SU-DHL-6 (cell line): ENCODE results near the gene ORM2.

ENCODE experiments used
- EZH2phosphoT487 ChIP-seq: fragments of 200-600 bp; sonication (generic), shearing (Covaris generic); conservative IDR thresholded peaks from 2 replicates; pipeline ENCODE4 v1.6.1; 2018; ENCODE audit warnings: mild to moderate bottlenecking, antibody characterized with exemption, low read length, moderate library complexity, mixed read lengths
- TF ChIP-seq, protein P1 (sequence below): fragments of 200-600 bp; sonication (generic); IDR thresholded peaks from one replicate; pipeline ENCODE4 v1.5.1; 2017; ENCODE audit warnings: antibody characterized with exemption, mild to moderate bottlenecking, low read length, moderate library complexity; ENCODE audit not compliant: insufficient read depth, poor library complexity, severe bottlenecking

DNA sequence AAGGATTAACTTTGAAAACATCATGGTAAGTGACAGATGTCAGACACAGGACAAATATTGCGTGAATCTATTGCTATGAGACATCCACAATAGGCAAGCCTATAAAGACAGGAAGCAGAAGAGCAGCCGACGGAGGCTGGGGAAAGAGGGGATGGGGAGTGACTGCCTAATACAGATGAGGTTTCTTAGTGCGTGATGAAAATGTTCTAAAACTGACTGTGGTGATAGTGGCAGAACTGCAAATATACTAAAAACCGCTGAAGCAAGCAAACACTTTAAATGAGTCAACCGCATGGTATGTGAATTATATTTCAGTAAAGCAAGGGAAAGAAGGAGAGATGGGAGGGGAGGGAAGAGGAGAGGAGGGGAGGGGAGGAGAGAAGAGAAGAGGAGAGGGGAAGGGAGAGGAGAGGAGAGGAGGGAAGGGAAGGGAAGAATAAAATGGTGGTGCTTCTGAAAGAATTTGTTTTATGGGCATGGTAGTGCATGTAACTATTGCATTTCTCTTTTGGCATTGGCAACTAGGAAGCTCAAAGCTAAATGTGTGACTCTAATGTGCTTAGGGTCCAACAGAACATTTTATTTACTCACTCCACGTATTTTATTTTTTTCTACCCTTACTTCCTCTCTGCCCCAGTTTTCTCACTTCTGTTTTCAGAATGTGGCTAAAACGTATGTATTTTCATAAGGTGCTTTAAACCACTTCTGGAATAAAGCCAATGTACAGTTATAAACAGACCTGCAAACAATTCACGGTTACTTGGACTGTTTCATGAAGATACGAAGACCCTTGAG lies 36.9 kb downstream of the ORM2 start:
- TF ChIP-seq, protein P1, sequence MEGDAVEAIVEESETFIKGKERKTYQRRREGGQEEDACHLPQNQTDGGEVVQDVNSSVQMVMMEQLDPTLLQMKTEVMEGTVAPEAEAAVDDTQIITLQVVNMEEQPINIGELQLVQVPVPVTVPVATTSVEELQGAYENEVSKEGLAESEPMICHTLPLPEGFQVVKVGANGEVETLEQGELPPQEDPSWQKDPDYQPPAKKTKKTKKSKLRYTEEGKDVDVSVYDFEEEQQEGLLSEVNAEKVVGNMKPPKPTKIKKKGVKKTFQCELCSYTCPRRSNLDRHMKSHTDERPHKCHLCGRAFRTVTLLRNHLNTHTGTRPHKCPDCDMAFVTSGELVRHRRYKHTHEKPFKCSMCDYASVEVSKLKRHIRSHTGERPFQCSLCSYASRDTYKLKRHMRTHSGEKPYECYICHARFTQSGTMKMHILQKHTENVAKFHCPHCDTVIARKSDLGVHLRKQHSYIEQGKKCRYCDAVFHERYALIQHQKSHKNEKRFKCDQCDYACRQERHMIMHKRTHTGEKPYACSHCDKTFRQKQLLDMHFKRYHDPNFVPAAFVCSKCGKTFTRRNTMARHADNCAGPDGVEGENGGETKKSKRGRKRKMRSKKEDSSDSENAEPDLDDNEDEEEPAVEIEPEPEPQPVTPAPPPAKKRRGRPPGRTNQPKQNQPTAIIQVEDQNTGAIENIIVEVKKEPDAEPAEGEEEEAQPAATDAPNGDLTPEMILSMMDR: no peak
- TF ChIP-seq EZH2phosphoT487: no peak
